CD4-positive, alpha-beta T cell (primary cell): ENCODE results near the gene SPDYC. TPM values are rescaled to one million over a fixed set of nuclear protein-coding genes. Genes with fewer than 3 reads are reported as not detected.

Experiments used
- ATAC-seq: fragments of 200-7000 bp; cut with Tn5 transposase; one replicate; pipeline ENCODE4 v1.10.0; 2022; ENCODE audit warnings: mild to moderate bottlenecking; ENCODE audit not compliant: poor library complexity
- CTCF ChIA-PET: fragments of 350-600 bp; sonication (Branson Sonifier 250); formaldehyde crosslinking; loops from one replicate; lab custom pipeline; 2021; ENCODE audit warnings: antibody characterized with exemption, inconsistent platforms; lab: Charles Lee
- POLR2A ChIA-PET: fragments of 350-600 bp; sonication (Branson Sonifier 250); formaldehyde crosslinking; loops from one replicate; lab custom pipeline; 2021; ENCODE audit warnings: antibody characterized with exemption, inconsistent platforms; lab: Charles Lee
- DNase-seq, 14 experiments: peaks; one replicate each; pipeline ENCODE4 v3.0.0-alpha.2; 2013 to 2020; ENCODE audit warnings: mixed read lengths in 2 of 14
- H3K27ac ChIP-seq, 2 donors: one replicate each; pipeline versions ENCODE4 v1.5.1 to v1.7.0; 2013; ENCODE audit warnings: low read length in 2 of 2, low read depth in 1 of 2, mild to moderate bottlenecking in 1 of 2
- H3K27me3 ChIP-seq, 2 experiments: 1 replicate in 1 of 2; 2 replicates in 1 of 2; pipeline versions ENCODE4 v1.6.1 to v1.7.0; 2013; ENCODE audit warnings: low read length in 2 of 2, control low read depth in 1 of 2, mild to moderate bottlenecking in 1 of 2, moderate library complexity in 1 of 2; ENCODE audit not compliant: insufficient read depth in 2 of 2, control insufficient read depth in 1 of 2
- H3K36me3 ChIP-seq: one replicate; pipeline ENCODE4 v1.6.1; 2013; ENCODE audit warnings: low read length, control low read depth; ENCODE audit not compliant: insufficient read depth
- H3K4me1 ChIP-seq: one replicate; pipeline ENCODE4 v1.6.1; 2013; ENCODE audit warnings: low read length, control low read depth; ENCODE audit not compliant: insufficient read depth
- H3K4me3 ChIP-seq: one replicate; pipeline ENCODE4 v1.5.1; 2013; ENCODE audit warnings: mild to moderate bottlenecking, low read length, moderate library complexity
- H3K9me3 ChIP-seq, 2 experiments: 1 replicate in 1 of 2; 2 replicates in 1 of 2; pipeline versions ENCODE4 v1.6.1 to v1.7.0; 2013; ENCODE audit warnings: low read length in 2 of 2, mild to moderate bottlenecking in 2 of 2, control low read depth in 1 of 2, moderate library complexity in 1 of 2; ENCODE audit not compliant: control insufficient read depth in 1 of 2, insufficient read depth in 1 of 2
- H3K27ac Mint-ChIP-seq: one replicate; pipeline ENCODE4 v1.8.0; 2020; ENCODE audit warnings: mixed read lengths
- H3K27me3 Mint-ChIP-seq: one replicate; pipeline ENCODE4 v1.8.0; 2021; ENCODE audit warnings: mixed read lengths
- H3K36me3 Mint-ChIP-seq: one replicate; pipeline ENCODE4 v1.8.0; 2021; ENCODE audit warnings: low read depth, mixed read lengths
- H3K4me1 Mint-ChIP-seq: one replicate; pipeline ENCODE4 v1.8.0; 2021; ENCODE audit warnings: low read depth, mixed read lengths
- H3K4me3 Mint-ChIP-seq: one replicate; pipeline ENCODE4 v1.8.0; 2020; ENCODE audit warnings: mild to moderate bottlenecking, mixed read lengths
- H3K9me3 Mint-ChIP-seq: one replicate; pipeline ENCODE4 v1.8.0; 2020; ENCODE audit warnings: mixed read lengths
- CTCF ChIP-seq: fragments of 200-600 bp; IDR thresholded peaks from one replicate; pipeline ENCODE4 v1.8.0; 2022; ENCODE audit warnings: antibody characterized with exemption, mild to moderate bottlenecking
- intact Hi-C, 2 experiments: fragments of 100-400 bp; cut with DNase I in 1 of 2; cut with micrococcal nuclease in 1 of 2; formaldehyde crosslinking; loops; one replicate each; pipeline versions ENCODE4 v1.15.1 to v1.9.0; 2023 to 2025; cut with DNase I, micrococcal nuclease
- total RNA-seq, 174 experiments: library from RNA in 2 of 174; stranded (reverse) in 2 of 174; gene quantifications; one replicate each; pipeline ENCODE4 v1.2.3 and lab custom pipeline; 2021 to 2026

The SPDYC gene
- total RNA-seq, 2 experiments from 2014 or later = not detected

GRCh38 chr11:65189191-65189590 lies 19.2 kb downstream of the SPDYC start:
- ATAC-seq (no peak), DNase-seq (peak in 1 of 14 experiments; percentile 12)
- no peak for TF ChIP-seq CTCF
- Histone ChIP-seq H3K36me3 (peaks cover 72% of the 10 kb centered on the region), H3K4me3 (no peak overlapping the region), H3K27me3 (no peaks in the 10 kb centered on the region), H3K27ac (no peak overlapping the region), H3K4me1 (peaks cover 6% of the 10 kb centered on the region), H3K9me3 (no peaks in the 10 kb centered on the region)
- H3K4me1 Mint-ChIP-seq = peaks cover 5% of the 10 kb centered on the region
- intact Hi-C loops = no loop called here
- no peak overlapping the region for H3K27ac Mint-ChIP-seq
- POLR2A ChIA-PET = no interaction called here
- H3K4me3 Mint-ChIP-seq = no peak overlapping the region
- no peaks in the 10 kb centered on the region for H3K27me3 Mint-ChIP-seq
- no peaks in the 10 kb centered on the region for H3K9me3 Mint-ChIP-seq
- H3K36me3 Mint-ChIP-seq = peaks cover 83% of the 10 kb centered on the region
- CTCF ChIA-PET = no interaction called here

GRCh38 chr11:65194564-65194963 lies 24.5 kb downstream of the SPDYC start:
- Mint-ChIP-seq H3K4me3 (no peak overlapping the region), H3K4me1 (peaks cover 16% of the 10 kb centered on the region), H3K9me3 (no peaks in the 10 kb centered on the region), H3K27me3 (no peaks in the 10 kb centered on the region), H3K27ac (no peak overlapping the region), H3K36me3 (peaks cover 84% of the 10 kb centered on the region)
- Histone ChIP-seq H3K27me3 (no peaks in the 10 kb centered on the region), H3K27ac (no peak overlapping the region), H3K4me3 (no peak overlapping the region), H3K4me1 (no peaks in the 10 kb centered on the region), H3K9me3 (no peaks in the 10 kb centered on the region), H3K36me3 (peaks cover 63% of the 10 kb centered on the region)
- ATAC-seq (no peak), DNase-seq (no peak)
- intact Hi-C loops = no loop called here
- no peak for TF ChIP-seq CTCF
- ChIA-PET POLR2A (no interaction called here), CTCF (interaction anchor here (0.6 kb wide), 1 partner anchor 154 kb away, joined by 7 read pairs; no protein-coding TSS in a partner anchor)

GRCh38 chr11:65204143-65204542 lies 34.1 kb downstream of the SPDYC start:
- ChIA-PET CTCF (interaction anchor here (0.5 kb wide), 1 partner anchor 41 kb away, joined by 3 read pairs; no protein-coding TSS in a partner anchor), POLR2A (no interaction called here)
- Histone ChIP-seq H3K27ac (no peak overlapping the region), H3K36me3 (peaks cover 47% of the 10 kb centered on the region), H3K4me1 (no peaks in the 10 kb centered on the region), H3K4me3 (no peak overlapping the region), H3K27me3 (no peaks in the 10 kb centered on the region), H3K9me3 (no peaks in the 10 kb centered on the region)
- no peak for TF ChIP-seq CTCF
- Mint-ChIP-seq H3K9me3 (no peaks in the 10 kb centered on the region), H3K27ac (no peak overlapping the region), H3K4me3 (no peak overlapping the region), H3K4me1 (no peaks in the 10 kb centered on the region), H3K36me3 (peaks cover 55% of the 10 kb centered on the region), H3K27me3 (no peaks in the 10 kb centered on the region)
- intact Hi-C loops = loop anchor here in 1 of 2 experiments (1.0 to 2.0 kb wide), 2 partner anchors 111 to 307 kb away; no protein-coding TSS in a partner anchor
- ATAC-seq (no peak), DNase-seq (no peak)
